Fibroblast of the aortic adventitia (primary cell): Measurements from ENCODE around the gene KCNJ6. TPM values are rescaled to one million over a fixed set of nuclear protein-coding genes. Genes with fewer than 3 reads are reported as not detected.

Experiments
- DNase-seq: peaks from one replicate; pipeline ENCODE4 v3.0.0-alpha.2; 2010; ENCODE audit warnings: low read depth
- H3K4me3 ChIP-seq: 2 replicates; pipeline ENCODE4 v1.5.1; 2011; ENCODE audit warnings: low read depth, mild to moderate bottlenecking, control low read depth, low read length, moderate library complexity
- CTCF ChIP-seq: IDR thresholded peaks from 2 replicates; pipeline ENCODE4 v1.5.1; 2011; ENCODE audit warnings: mild to moderate bottlenecking, low read length, control low read depth, inconsistent platforms; ENCODE audit not compliant: insufficient read depth
- total RNA-seq: library from RNA; depleted of rRNA; stranded (reverse); fragments of >200 nt; gene quantifications from 2 replicates; pipeline ENCODE4 v1.2.3, GENCODE V29; 2012; ENCODE audit warnings: low replicate concordance

The KCNJ6 gene
- total RNA-seq, 1 donor = under 0.01 TPM

GRCh38 chr21:37636152-37636860 lies 280.0 kb downstream of the KCNJ6 start:
- no peak overlapping the region for H3K4me3 ChIP-seq
- TF ChIP-seq CTCF = no peak
- peak; percentile 90 for DNase-seq

GRCh38 chr21:37631319-37632117 lies 284.7 kb downstream of the KCNJ6 start:
- no peak for DNase-seq
- TF ChIP-seq CTCF = no peak
- no peak overlapping the region for H3K4me3 ChIP-seq

GRCh38 chr21:37630872-37631271 lies 285.4 kb downstream of the KCNJ6 start:
- no peak for TF ChIP-seq CTCF
- no peak for DNase-seq
- no peak overlapping the region for H3K4me3 ChIP-seq

- no peak for TF ChIP-seq CTCF
- no peak overlapping the region for H3K4me3 ChIP-seq
- no peak for DNase-seq
Observed at GRCh38 chr21:37628362-37628761, 287.9 kb downstream of the KCNJ6 start.

GRCh38 chr21:37627561-37627960 lies 288.7 kb downstream of the KCNJ6 start:
- no peak for TF ChIP-seq CTCF
- DNase-seq = no peak
- H3K4me3 ChIP-seq = no peak overlapping the region

GRCh38 chr21:37627074-37627473 lies 289.2 kb downstream of the KCNJ6 start:
- H3K4me3 ChIP-seq = no peak overlapping the region
- no peak for TF ChIP-seq CTCF
- no peak for DNase-seq
